GM19099 (cell line): ENCODE data around the gene CFAP46.

ENCODE experiments used
- POLR2A ChIP-seq: IDR thresholded peaks from 3 replicates; pipeline ENCODE4 v1.6.1; 2011; ENCODE audit warnings: low read depth; ENCODE audit not compliant: insufficient read length; ENCODE audit errors: extremely low read depth

CFAP46 gene

DNA sequence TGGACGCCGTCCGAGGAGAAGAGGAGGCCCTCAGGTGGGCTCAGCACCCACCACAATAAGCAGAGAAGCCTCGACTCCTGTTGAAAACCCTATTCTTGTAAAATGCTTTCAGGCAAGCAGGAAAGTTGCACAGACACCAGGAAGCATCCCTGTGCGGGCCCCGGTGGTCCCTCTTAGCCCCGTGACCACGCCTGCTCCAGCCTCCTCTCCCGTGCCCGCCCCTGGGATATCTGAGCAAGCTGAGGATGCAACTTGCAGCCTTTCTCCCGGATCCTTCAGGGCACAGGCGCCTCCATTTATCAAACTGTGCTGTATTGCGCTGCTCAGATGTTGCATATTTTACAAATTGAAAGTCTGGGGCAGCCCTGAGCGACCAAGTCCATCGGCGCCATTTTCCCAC lies 72.7 kb downstream of the CFAP46 start:
- TF ChIP-seq POLR2A: no peak

DNA sequence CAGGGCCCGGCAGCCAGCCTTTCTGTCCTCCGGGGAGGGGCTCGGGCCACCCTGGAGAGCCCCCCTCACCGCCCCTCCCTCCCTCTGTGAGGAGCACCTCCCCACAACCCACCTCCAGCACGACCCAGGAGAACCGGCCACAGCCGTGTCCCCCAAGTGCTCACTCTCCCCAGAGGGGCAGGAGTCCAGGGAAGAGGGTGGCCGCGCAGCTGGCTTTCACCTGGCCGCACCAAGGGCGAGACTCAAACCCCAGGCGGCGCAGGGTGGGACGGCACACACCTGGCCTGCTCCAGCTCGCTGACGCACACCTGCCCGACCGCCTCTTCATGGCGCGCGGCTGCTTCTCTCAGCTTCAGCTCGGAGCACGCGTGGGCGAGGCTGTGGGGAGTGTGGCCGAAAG lies 73.4 kb downstream of the CFAP46 start:
- no peak for TF ChIP-seq POLR2A

DNA sequence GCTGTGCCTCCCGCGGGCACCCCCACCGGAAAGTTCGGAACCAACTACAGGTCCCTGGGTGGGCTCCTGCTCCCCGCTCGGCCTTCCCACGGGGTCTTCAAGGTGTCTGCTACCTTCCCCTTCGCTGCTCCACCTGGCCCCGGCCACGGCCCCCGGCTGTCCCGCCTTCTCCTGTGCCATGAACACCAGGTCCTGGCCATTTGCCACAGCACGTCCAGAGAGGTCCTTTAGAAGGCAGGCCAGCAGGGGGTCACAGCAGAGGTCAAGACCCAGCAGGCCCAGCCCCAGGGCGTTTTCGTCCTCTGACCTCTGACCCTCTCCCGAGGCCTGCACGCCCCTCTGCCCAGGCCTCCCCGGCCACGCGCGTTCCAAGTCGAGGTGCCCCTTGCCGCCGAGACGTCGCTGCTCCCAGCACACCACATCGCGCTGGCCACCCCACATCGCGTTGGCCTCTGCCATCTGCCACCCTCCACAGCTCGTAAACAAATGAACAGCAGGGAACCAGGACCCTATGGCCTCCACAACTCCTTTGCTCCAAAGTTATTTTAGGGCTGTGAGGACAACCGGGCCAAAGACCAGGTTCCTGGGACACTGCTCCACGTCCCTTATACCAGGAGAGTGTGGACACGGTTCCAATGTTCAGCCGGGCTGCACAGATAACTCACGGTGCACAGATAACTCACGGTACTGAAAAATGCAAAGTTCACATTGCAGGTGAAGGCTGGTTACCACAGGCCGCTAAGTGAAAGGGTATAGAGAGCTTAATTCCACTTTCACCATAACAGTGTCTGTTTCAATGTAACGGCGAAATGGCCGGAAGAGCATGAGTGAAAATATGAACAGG lies 74.3 kb downstream of the CFAP46 start:
- no peak for TF ChIP-seq POLR2A

DNA sequence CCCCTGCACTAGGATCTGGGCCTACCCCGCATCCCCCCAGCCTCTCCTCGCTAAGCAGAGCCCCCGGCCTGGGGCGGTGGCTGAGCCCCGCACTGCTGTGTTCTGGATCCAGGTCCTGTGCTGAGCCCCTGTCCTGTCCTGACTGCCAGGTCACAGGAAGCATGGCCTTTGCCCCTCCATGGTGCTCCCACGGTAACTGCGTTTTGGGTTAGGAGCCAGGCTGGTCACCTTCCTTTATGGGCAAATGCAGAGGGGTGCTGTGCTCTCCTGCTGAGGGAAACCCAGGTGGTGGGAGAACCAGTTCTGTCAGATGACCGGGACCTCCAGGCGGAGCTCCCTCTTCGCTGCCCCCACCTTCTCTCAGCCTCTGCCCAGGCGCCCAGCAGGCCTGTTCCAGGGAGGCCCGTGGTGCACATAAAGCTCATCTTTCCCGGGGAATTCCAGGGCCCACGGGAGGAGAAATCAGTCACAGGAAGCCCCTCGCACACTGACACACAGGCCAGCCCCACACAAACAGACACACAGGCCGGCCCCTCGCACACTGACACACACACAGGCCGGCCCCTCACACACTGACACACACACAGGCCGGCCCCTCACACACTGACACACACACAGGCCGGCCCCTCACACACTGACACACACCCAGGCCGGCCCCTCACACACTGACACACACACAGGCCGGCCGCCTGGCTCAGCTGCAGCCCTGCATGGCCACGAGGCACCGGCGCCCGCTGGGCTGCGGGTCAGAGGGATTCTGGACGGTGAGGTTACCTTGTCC lies 75.6 kb downstream of the CFAP46 start:
- no peak for TF ChIP-seq POLR2A

DNA sequence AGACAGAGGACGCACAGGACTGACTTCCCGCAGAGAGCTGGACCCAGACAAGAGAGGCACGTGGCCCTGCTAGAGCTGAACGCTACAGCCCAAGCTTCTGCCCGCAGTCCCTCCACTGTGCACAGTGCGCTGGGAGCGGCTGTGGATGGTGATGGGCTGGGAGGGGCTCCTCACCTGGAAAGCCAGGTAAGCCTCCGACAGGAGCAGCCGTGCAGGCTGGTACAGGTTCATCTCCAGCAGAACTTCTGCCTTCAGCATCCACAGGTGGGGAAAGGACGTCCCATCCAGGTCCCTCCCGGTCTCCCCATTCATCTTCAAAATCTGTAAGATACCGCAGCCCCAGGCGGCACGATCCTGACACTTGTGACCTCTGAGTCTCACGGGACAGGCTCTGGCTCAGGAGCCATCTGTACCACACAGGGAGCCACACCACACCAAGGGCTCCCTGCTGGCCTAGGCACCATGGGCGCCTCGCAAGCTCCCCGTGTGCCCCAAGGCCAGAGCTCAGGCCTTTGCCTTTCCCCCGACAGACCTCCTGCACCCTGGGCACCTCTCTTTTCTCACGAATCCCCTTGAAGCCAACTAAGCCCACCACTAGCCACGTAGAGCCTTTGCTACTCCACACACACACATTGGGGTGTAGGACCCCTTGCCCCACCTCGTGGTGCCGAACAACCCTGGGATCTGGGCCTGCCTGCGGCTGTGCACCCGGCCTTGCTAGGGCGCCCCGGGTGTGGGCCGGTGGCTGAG lies 76.3 kb downstream of the CFAP46 start:
- TF ChIP-seq POLR2A: no peak

DNA sequence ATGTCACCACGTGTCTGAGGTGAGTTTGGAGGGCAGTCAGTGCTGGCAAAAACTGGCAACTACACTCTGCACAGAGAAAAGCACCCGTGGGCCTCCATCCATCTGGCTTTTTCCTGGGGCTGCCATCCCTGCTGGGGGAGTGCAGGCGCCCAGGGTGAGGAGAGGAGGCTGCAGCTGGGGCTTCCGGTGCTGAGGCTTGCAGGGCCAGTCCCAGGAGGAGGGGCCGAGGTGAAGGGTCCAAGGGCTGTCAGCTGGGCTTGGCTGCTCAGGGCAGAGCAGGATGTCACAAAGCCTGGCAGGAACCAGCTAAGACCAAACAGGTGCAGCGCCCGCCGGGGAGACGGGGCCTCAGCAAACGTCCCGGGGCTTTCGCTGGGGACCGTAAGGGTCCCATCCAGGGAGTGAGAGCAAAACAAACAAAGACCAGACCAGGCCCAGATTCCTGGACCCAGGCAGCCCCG lies 77.2 kb downstream of the CFAP46 start:
- TF ChIP-seq POLR2A: no peak

DNA sequence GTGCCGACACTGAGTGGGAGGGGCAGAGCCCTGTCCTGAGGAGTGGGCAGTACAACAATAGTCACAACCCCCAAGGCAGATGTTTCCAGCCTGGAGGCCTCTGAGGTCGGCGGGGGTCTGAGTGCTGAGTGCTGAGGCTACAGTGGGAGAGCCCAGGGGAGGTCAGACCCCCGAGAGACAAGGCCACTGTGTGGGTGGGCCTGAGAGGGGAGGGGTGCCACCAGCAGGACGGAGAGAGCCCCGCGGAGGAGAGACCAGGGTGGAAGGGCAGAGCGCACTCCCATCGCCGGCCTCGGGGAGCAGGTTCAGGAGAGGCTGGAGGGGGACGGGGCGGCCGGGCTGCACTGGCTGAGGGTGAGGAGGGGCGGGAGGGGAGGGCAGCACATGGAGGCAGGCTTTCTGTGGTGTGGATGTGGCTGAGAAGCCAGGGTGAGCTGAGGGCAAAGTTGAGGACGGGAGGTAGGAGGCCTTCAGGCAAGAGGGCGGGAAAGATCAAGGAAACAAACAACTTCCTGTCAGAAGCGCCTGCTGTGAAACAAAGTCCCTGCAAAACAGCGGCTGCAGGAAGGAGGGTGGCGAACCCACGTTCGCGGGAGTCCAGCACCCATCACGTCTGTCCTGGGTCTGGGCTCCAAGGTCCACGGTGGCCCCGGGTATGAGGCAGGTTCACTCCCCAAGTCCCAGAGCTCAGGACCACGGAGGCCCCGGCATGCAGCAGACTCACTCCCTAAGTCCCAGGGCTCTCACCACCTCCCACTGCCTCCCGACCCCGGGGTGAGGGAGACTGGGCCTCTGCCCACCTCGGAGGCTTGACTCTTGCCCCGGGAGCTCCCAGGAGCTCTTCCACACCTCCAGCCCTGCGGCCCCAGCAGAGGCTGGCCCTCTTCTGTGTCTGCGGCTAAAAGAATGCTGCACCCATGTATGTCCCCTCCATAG lies 79.6 kb downstream of the CFAP46 start:
- no peak for TF ChIP-seq POLR2A

DNA sequence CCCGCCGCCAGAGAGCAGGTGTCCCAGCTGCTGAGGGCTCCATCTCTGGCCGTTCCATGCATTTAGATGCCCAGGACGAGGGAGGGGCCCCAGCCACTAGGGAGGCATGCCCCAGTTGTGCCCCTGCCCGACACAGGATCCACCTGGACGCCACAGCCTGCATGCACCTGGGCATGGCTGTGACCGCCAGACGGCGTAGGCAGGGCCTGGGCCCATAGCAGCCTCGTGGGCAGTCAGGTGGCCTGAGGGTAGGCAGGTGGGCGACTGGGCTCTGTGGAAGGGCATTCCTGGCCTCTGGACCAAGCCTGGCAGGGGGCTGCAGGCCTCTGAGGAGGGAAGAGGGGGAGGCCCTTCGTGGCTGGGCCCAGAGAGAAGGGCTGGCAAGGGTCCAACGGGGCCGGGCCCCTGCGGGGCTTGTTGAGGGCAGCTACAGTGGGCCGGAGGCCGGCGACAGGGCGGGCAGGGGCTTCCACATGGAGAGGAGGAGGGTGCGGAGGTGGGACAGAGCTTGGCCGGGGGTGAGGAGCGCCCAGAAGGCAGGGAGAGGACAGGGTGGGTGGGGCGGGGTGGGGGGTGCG lies 80.4 kb downstream of the CFAP46 start:
- no peak for TF ChIP-seq POLR2A

DNA sequence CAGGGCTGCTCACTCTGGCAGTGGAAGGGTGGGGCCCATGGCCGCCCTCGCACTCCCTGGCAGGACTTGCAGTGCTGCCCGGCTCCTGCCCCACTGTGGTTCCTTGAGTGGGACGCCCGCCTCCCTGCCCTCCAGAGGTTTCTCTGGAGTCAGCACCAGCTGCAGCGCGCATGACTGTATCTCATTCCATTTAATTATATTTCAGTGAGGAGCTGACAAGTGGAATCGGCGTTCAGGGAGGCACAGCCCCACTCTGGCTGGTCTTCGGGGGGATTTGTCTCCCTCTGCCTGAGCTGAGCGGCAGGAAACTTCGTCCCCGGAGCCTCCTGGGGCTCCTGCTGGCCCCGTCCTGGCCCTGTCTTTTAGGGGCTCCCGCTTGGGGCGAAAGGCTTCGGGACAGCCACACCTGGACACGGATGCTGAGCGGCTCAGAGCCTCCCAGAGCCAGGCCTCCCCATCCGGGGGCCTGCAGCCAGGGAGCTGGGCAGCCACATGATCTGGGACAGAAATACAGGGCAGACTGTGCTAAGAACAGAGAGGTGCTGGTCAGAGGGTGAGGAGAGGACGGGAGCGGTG lies 81.2 kb downstream of the CFAP46 start:
- TF ChIP-seq POLR2A: no peak

DNA sequence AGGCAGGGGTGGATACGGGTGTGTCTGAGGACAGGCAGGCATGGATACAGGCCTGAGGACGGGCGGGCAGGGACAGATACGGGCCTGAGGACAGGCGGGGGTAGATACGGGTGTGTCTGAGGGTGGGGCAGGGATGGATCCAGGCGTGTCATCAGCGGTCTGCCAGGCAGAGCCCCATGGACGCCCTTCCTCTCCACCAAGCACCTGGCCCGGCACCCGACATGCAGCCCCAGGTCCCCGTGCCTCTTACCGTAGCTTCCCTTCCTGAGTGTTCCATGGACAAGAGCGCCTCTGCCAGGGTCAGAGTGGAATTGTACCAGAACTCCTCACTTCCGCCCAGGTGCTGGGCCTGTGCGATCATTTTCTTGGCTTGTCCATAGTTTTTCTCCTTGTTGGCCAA lies 81.8 kb downstream of the CFAP46 start:
- no peak for TF ChIP-seq POLR2A

DNA sequence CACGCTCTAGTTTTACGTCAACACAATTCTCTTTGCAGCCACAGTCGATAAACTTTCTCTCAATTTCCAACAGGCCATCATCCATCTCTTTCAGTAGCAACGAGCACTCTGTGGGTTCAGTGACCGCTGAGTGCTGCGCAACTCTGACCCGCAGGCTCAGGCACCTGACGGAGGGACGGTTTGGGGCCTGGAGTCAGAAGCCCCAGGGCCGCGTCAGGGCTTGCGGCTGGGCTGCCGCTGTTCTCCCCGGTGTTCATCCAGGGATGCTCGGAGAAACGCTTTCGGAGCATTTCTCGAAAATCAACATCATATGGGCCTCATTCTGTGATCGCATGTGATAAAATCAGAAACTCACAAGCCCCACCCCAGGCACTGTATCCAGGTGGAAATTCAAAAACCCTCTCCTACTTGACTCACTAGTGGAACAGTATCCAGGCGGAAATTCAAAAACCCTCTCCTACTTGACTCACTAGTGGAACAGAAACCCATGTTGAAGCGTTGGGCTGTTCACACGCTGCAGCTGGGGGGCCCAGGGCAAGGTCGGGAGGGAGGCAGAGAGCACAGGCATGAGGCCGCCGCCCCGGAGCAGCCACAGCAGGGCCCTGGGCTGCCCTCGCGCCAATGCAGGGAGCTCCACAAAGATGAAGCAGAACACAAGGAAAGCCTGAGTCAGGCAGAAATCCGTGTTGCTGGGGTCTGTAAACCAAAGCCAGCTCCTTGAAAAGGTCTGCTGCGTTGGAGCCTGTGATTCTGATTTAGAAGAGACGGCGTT lies 83.1 kb downstream of the CFAP46 start:
- no peak for TF ChIP-seq POLR2A

DNA sequence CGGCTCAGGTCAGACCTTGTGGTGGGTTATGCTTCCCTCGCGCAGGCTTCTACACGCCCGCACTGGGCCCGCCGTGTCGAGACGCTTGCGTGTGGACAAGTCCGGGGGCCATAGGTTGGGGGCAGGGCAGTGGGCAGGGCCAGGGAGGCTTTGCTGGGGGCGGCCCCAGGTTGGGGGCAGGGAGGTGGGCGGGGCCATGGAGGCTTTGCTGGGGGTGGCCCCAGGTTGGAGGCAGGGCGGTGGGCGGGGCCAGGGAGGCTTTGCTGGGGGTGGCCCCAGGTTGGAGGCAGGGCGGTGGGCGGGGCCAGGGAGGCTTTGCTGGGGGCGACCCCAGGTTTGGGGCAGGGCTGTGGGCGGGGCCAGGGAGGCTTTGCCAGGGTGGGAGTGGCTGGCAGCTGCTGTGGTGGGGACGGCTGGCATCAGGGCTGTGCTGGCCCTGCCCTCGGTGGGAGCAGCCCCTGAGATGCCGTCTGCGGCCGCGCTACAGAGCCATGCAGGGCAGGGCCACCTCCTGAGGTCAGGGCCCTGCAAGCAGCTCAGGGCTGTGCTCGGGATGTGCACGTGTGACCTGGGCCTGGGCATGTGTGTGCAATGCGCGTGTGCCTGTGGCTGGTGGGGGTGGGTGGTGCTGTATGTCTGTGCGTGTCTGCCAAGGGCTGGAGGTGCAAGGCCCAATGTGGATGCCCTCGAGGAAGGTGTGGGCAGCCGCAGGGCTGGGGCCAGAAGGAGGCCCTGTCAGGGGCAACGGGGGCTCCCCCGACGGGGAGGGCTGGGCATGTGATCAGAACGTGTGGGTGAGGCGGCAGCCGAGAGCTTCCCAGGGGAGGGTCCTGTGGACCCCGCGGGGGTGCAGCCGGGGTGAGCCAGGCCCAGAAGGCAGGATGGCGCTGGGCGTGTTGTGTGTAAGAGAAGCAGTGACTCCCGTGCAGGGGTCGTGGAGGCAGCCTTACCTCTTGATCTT lies 84.0 kb downstream of the CFAP46 start:
- TF ChIP-seq POLR2A: no peak
